H1 (cell line): Measurements from ENCODE around the gene ITM2B. TPM values are rescaled to one million over a fixed set of nuclear protein-coding genes. Genes with fewer than 3 reads are reported as not detected.

ENCODE experiments used
- CTCF ChIA-PET: fragments of 300-600 bp; sonication (Branson Sonifier 250); formaldehyde crosslinking; loops from one replicate; lab custom pipeline; 2021; ENCODE audit not compliant: partially characterized antibody; lab: Charles Lee
- POLR2A ChIA-PET: fragments of 300-600 bp; sonication (Branson Sonifier 250); formaldehyde crosslinking; loops from one replicate; lab custom pipeline; 2021; ENCODE audit warnings: inconsistent platforms; ENCODE audit not compliant: partially characterized antibody; lab: Charles Lee
- DNase-seq, 2 experiments: peaks; one replicate each; pipeline versions ENCODE4 v3.0.0 to v3.0.0-alpha.2; 2010 to 2022; ENCODE audit warnings: low spot score in 2 of 2, low read depth in 1 of 2, mixed read lengths in 1 of 2
- FAIRE-seq: peaks from 2 replicates; lab custom pipeline; 2011; peaks lifted over from hg19 to GRCh38; lab: Jason Lieb, UNC
- H2AFZ ChIP-seq: 2 replicates; pipeline ENCODE4 v1.8.1; 2012; ENCODE audit warnings: low read length, inconsistent platforms
- H2AK5ac ChIP-seq: 2 replicates; pipeline ENCODE4 v1.6.1; 2013; ENCODE audit warnings: low read depth, low read length
- H2BK120ac ChIP-seq: replicated peaks from 2 replicates; pipeline ENCODE3; 2013; ENCODE audit warnings: low read depth, low read length, inconsistent platforms
- H2BK12ac ChIP-seq: 2 replicates; pipeline ENCODE4 v1.6.1; 2013; ENCODE audit warnings: low read depth, low read length
- H2BK15ac ChIP-seq: 2 replicates; pipeline ENCODE4 v1.6.1; 2013; ENCODE audit warnings: low read length
- H2BK20ac ChIP-seq: 2 replicates; pipeline ENCODE4 v1.6.1; 2013; ENCODE audit warnings: low read length
- H2BK5ac ChIP-seq: 2 replicates; pipeline ENCODE4 v1.6.1; 2013; ENCODE audit warnings: low read depth, low read length
- H3K14ac ChIP-seq: 2 replicates; pipeline ENCODE4 v1.6.1; 2013; ENCODE audit warnings: inconsistent platforms; ENCODE audit not compliant: insufficient read length
- H3K18ac ChIP-seq: 2 replicates; pipeline ENCODE4 v1.6.1; 2013; ENCODE audit warnings: low read length; ENCODE audit errors: extremely low read depth
- H3K23ac ChIP-seq: 2 replicates; pipeline ENCODE4 v1.6.1; 2013; ENCODE audit warnings: inconsistent platforms; ENCODE audit not compliant: insufficient read length
- H3K23me2 ChIP-seq: 2 replicates; pipeline ENCODE4 v1.6.1; 2013; ENCODE audit warnings: low read depth, low read length
- H3K27ac ChIP-seq: 2 replicates; pipeline ENCODE4 v1.6.1; 2011; ENCODE audit warnings: low read depth, low read length, inconsistent platforms
- H3K27me3 ChIP-seq, 4 experiments: replicated peaks in 1 of 4; 1 replicate in 1 of 4; 2 replicates in 3 of 4; pipeline versions ENCODE4 v1.6.1 to v1.8.1; 2011 to 2013; ENCODE audit warnings: low read length in 3 of 4, mild to moderate bottlenecking in 3 of 4, inconsistent platforms in 2 of 4, mixed read lengths in 2 of 4, moderate library complexity in 1 of 4; ENCODE audit not compliant: control insufficient read depth in 3 of 4, insufficient read depth in 3 of 4; ENCODE audit errors: extremely low read depth in 1 of 4
- H3K36me3 ChIP-seq, 4 experiments: 2 replicates each; pipeline versions ENCODE4 v1.6.1 to v1.8.1; 2011 to 2013; ENCODE audit warnings: mild to moderate bottlenecking in 4 of 4, low read length in 3 of 4, moderate library complexity in 2 of 4, control low read depth in 1 of 4, inconsistent platforms in 1 of 4; ENCODE audit not compliant: insufficient read depth in 4 of 4, control insufficient read depth in 2 of 4
- H3K4ac ChIP-seq: replicated peaks from 2 replicates; pipeline ENCODE3; 2013; ENCODE audit warnings: low read length, low read depth, mixed read lengths, inconsistent platforms; ENCODE audit not compliant: insufficient read length
- H3K4me1 ChIP-seq, 4 experiments: replicated peaks in 1 of 4; 1 replicate in 1 of 4; 2 replicates in 3 of 4; pipeline versions ENCODE4 v1.6.1 to v1.8.1; 2011 to 2013; ENCODE audit warnings: low read length in 3 of 4, inconsistent platforms in 2 of 4, mixed read lengths in 1 of 4; ENCODE audit not compliant: insufficient read depth in 4 of 4, control insufficient read depth in 3 of 4
- H3K4me2 ChIP-seq, 2 experiments: 2 replicates each; pipeline versions ENCODE4 v1.6.1 to v1.8.1; 2011 to 2013; ENCODE audit warnings: low read depth in 2 of 2, low read length in 2 of 2, control low read depth in 1 of 2, inconsistent platforms in 1 of 2, mild to moderate bottlenecking in 1 of 2; ENCODE audit not compliant: insufficient read depth in 1 of 2
- H3K4me3 ChIP-seq, 4 experiments: fragments of 200-600, 300-600 bp in 1 of 4; sonication (generic), shearing (Covaris generic), sonication (Bioruptor Twin) in 1 of 4; 2 replicates each; pipeline versions ENCODE4 v1.5.1 to v1.8.1; 2011 to 2016; ENCODE audit warnings: low read length in 4 of 4, low read depth in 3 of 4, control low read depth in 2 of 4, inconsistent platforms in 2 of 4, mild to moderate bottlenecking in 2 of 4, mixed read lengths in 1 of 4, moderate library complexity in 1 of 4; ENCODE audit not compliant: insufficient read depth in 2 of 4; ENCODE audit errors: extremely low read depth in 1 of 4
- H3K56ac ChIP-seq: replicated peaks from 2 replicates; pipeline ENCODE3; 2013; ENCODE audit warnings: low read depth, mild to moderate bottlenecking, mixed read lengths, low read length, inconsistent platforms; ENCODE audit not compliant: insufficient read length
- H3K79me1 ChIP-seq: 2 replicates; pipeline ENCODE4 v1.6.1; 2013; ENCODE audit warnings: low read depth, low read length, control low read depth
- H3K79me2 ChIP-seq, 2 experiments: 2 replicates each; pipeline versions ENCODE4 v1.6.1 to v1.8.1; 2012 to 2013; ENCODE audit warnings: low read length in 2 of 2, mild to moderate bottlenecking in 2 of 2, inconsistent platforms in 1 of 2; ENCODE audit not compliant: insufficient read depth in 2 of 2, control insufficient read depth in 1 of 2
- H3K9ac ChIP-seq, 4 experiments: replicated peaks in 1 of 4; 1 replicate in 1 of 4; 2 replicates in 3 of 4; pipeline versions ENCODE4 v1.6.1 to v1.8.1; 2011 to 2013; ENCODE audit warnings: low read depth in 3 of 4, low read length in 3 of 4, control low read depth in 2 of 4, mild to moderate bottlenecking in 2 of 4, moderate library complexity in 2 of 4, inconsistent platforms in 1 of 4; ENCODE audit errors: extremely low read depth in 1 of 4
- H3K9me3 ChIP-seq, 2 experiments: 2 replicates each; pipeline versions ENCODE4 v1.6.1 to v1.8.1; 2012 to 2013; ENCODE audit warnings: mild to moderate bottlenecking in 2 of 2, moderate library complexity in 2 of 2, control low read depth in 1 of 2, inconsistent platforms in 1 of 2, low read depth in 1 of 2, low read length in 1 of 2, mixed read lengths in 1 of 2; ENCODE audit not compliant: insufficient read depth in 2 of 2
- H4K20me1 ChIP-seq, 2 experiments: replicated peaks in 1 of 2; 2 replicates each; pipeline versions ENCODE3 to v1.8.1; 2011 to 2013; ENCODE audit warnings: inconsistent platforms in 2 of 2, low read length in 2 of 2, mild to moderate bottlenecking in 1 of 2; ENCODE audit not compliant: insufficient read depth in 2 of 2, control insufficient read depth in 1 of 2
- H4K5ac ChIP-seq: 2 replicates; pipeline ENCODE4 v1.6.1; 2013; ENCODE audit warnings: low read length, low read depth, mixed read lengths, inconsistent platforms; ENCODE audit not compliant: insufficient read length
- H4K8ac ChIP-seq: 2 replicates; pipeline ENCODE4 v1.8.0; 2013; ENCODE audit warnings: mild to moderate bottlenecking, moderate library complexity, low read length, inconsistent platforms; ENCODE audit not compliant: insufficient read depth; ENCODE audit errors: extremely low read depth
- H4K91ac ChIP-seq: replicated peaks from 2 replicates; pipeline ENCODE3; 2013; ENCODE audit warnings: low read length, mixed read lengths, inconsistent platforms; ENCODE audit not compliant: insufficient read length
- ATF3 ChIP-seq: IDR thresholded peaks from 2 replicates; pipeline ENCODE4 v1.6.1; 2011; ENCODE audit warnings: low read depth, mild to moderate bottlenecking, low read length; ENCODE audit not compliant: insufficient read depth
- E2F6 ChIP-seq: IDR thresholded peaks from 2 replicates; pipeline ENCODE4 v1.6.1; 2012; ENCODE audit warnings: inconsistent platforms
- HDAC6 ChIP-seq: IDR thresholded peaks from one replicate; pipeline ENCODE4 v1.7.1; 2012; ENCODE audit warnings: low read depth, mild to moderate bottlenecking, inconsistent platforms, low read length, moderate library complexity
- MAFK ChIP-seq: IDR thresholded peaks from 2 replicates; pipeline ENCODE4 v1.6.1; 2012; ENCODE audit warnings: low read depth, mild to moderate bottlenecking, improper control_type of control experiment, low read length
- RBBP5 ChIP-seq: IDR thresholded peaks from 2 replicates; pipeline ENCODE4 v1.7.1; 2012; ENCODE audit warnings: low read depth, mild to moderate bottlenecking, inconsistent platforms, low read length, moderate library complexity, borderline replicate concordance
- SAP30 ChIP-seq: fragments of 300-600 bp; sonication (generic); IDR thresholded peaks from 2 replicates; pipeline ENCODE4 v1.7.1; 2012; ENCODE audit warnings: low read length, moderate library complexity, mild to moderate bottlenecking, inconsistent platforms; ENCODE audit not compliant: insufficient read depth, insufficient replicate concordance
- SP1 ChIP-seq: IDR thresholded peaks from 2 replicates; pipeline ENCODE4 v1.6.1; 2011; ENCODE audit warnings: low read depth, low read length
- SRF ChIP-seq: IDR thresholded peaks from 2 replicates; pipeline ENCODE4 v1.6.1; 2011; ENCODE audit warnings: mild to moderate bottlenecking, low read depth, low read length, moderate library complexity
- TEAD4 ChIP-seq: IDR thresholded peaks from 2 replicates; pipeline ENCODE4 v1.6.1; 2012; ENCODE audit warnings: low read depth, low read length, inconsistent platforms, mixed read lengths
- WGBS, 2 experiments: shearing (Covaris generic) in 1 of 2; methylation state at CpG; one replicate each; pipeline versions ENCODE4 v1.1.6 to v1.1.7; 2013 to 2015; ENCODE audit warnings: low lambda C conversion rate in 2 of 2, mixed read lengths in 2 of 2, inconsistent platforms in 1 of 2, low coverage in 1 of 2, missing lambda C conversion rate in 1 of 2; ENCODE audit not compliant: insufficient replicate concordance in 2 of 2, insufficient coverage in 1 of 2, insufficient read length in 1 of 2; ENCODE audit errors: extremely low coverage in 1 of 2, missing lambda C conversion rate in 1 of 2; 5-methylcytosine and 5-hydroxymethylcytosine counted together
- polyA plus RNA-seq, 7 experiments: library from polyadenylated mRNA; depleted of rRNA in 3 of 7; stranded (reverse) in 5 of 7; unstranded in 2 of 7; fragments of >200 nt in 5 of 7; fragments of 200-250 nt in 2 of 7; gene quantifications; 1 replicate in 5 of 7; 2 replicates in 1 of 7; 4 replicates in 1 of 7; pipeline versions ENCODE4 v1.2.1 to v1.2.3, GENCODE V29; 2011 to 2013; ENCODE audit warnings: missing spikeins in 2 of 7, mixed read lengths in 2 of 7
- total RNA-seq: library from RNA; stranded (reverse); fragmentation: NEBNext Ultra II Directional; extraction: Animal tissue kit (Norgen Biotek cat#: 25700); gene quantifications from 2 replicates; pipeline ENCODE4 v1.2.1, GENCODE V29; 2021

Gene ITM2B
- total and polyA plus RNA-seq, 2 of the 8 experiments (the other 6 are each of a cell fraction or from before 2014, with no cell fraction given), result 132 to 184 TPM

GRCh38 chr13:48318821-48319511 lies 86.0 kb downstream of the ITM2B start:
- H3K23ac ChIP-seq, result no peak overlapping the region
- H2AFZ ChIP-seq, result no peak overlapping the region
- CTCF ChIA-PET, result interaction anchor here (0.6 to 2.4 kb wide), 3 partner anchors 186 to 451 kb away, joined by 3 to 5 read pairs (median 3); no protein-coding TSS in a partner anchor
- no peak for DNase-seq
- peaks cover 0 to 5% (median 0%) of the 10 kb centered on the region in 4 experiments; a peak in 1 of 8 replicates for H3K36me3 ChIP-seq
- POLR2A ChIA-PET, result no interaction called here
- H3K56ac ChIP-seq, result no peak overlapping the region
- H3K79me2 ChIP-seq, result no peaks in the 10 kb centered on the region
- no peak overlapping the region for H2BK20ac ChIP-seq
- H3K27ac ChIP-seq, result no peak overlapping the region
- no peak overlapping the region for H3K4ac ChIP-seq
- no peak overlapping the region for H3K14ac ChIP-seq
- H2BK5ac ChIP-seq, result no peak overlapping the region
- no peaks in the 10 kb centered on the region; a peak in 1 of 7 replicates for H3K4me1 ChIP-seq
- no peak overlapping the region for H2BK120ac ChIP-seq
- H3K9me3 ChIP-seq, result peaks cover 4 to 6% of the 10 kb centered on the region in 2 experiments; a peak in 1 of 4 replicates
- H4K8ac ChIP-seq, result peak overlapping the region; percentile 31; the same call in 1 of the 2 replicates
- no peak overlapping the region for H4K91ac ChIP-seq
- H3K4me2 ChIP-seq, result no peak overlapping the region
- H3K23me2 ChIP-seq, result no peaks in the 10 kb centered on the region; the same call in 1 of the 2 replicates
- no peak overlapping the region for H2BK12ac ChIP-seq
- H2AK5ac ChIP-seq, result no peak overlapping the region
- WGBS, 2 experiments, result 92% methylated on average over 29 of the region's 47 CpGs; no CpG with 5 or more reads in 1 of the 2 experiments
- H4K20me1 ChIP-seq, result no peaks in the 10 kb centered on the region
- H4K5ac ChIP-seq, result no peak overlapping the region
- no peak overlapping the region for H2BK15ac ChIP-seq
- no peaks in the 10 kb centered on the region for H3K79me1 ChIP-seq
- H3K27me3 ChIP-seq, result no peaks in the 10 kb centered on the region
- H3K4me3 ChIP-seq, result no peak overlapping the region
- H3K18ac ChIP-seq, result no peak overlapping the region
- no peak overlapping the region for H3K9ac ChIP-seq
- FAIRE-seq, result no peak
- TF ChIP-seq ATF3 (no peak), SRF (no peak), HDAC6 (no peak), TEAD4 (no peak), MAFK (no peak), SP1 (no peak), RBBP5 (no peak), SAP30 (no peak), E2F6 (no peak)
